ENCODE data around the gene STXBP5L. TPM values are rescaled to one million over a fixed set of nuclear protein-coding genes. Genes with fewer than 3 reads are reported as not detected.

STXBP5L gene
- polyA plus RNA-seq, 3 donors: not detected

GRCh38 chr3:120931593-120931992, 23.6 kb downstream of the STXBP5L start:
- no peaks in the 10 kb centered on the region for H4K20me1 ChIP-seq (ENCODE audit: insufficient read depth, low read length)
- WGBS (ENCODE audit: insufficient coverage): no CpG with 5 or more reads among the region's 2 CpGs
- Mint-ChIP-seq H3K27me3 (ENCODE audit: low read depth in 3 of 3) (peaks cover 0 to under 1% (median 0%) of the 10 kb centered on the region in 3 donors), H3K4me1 (no peaks in the 10 kb centered on the region), H3K27ac (no peak overlapping the region), H3K4me3 (no peak overlapping the region), H3K36me3 (no peaks in the 10 kb centered on the region), H3K9me3 (peaks cover 4 to 9% (median 7%) of the 10 kb centered on the region in 7 donors)
- peaks cover 5 to 6% of the 10 kb centered on the region in 2 donors for H3K9me3 ChIP-seq (replicated peaks in 1 of 2; ENCODE audit: control insufficient read depth in 1 of 2, insufficient read depth in 1 of 2, low read length in 2 of 2)
- H3K9ac ChIP-seq (ENCODE audit: insufficient read depth, low read length, poor library complexity, severe bottlenecking): no peak overlapping the region
- no peak overlapping the region for H3K4me2 ChIP-seq (replicated peaks; ENCODE audit: extremely low read depth, low read length, poor library complexity, severe bottlenecking)
- H3K27me3 ChIP-seq (ENCODE audit: control insufficient read depth in 2 of 2, insufficient read depth in 2 of 2, low read length in 2 of 2): no peaks in the 10 kb centered on the region
- H3K27ac ChIP-seq (ENCODE audit: low read depth in 1 of 2, low read length in 2 of 2): no peak overlapping the region
- H3K79me2 ChIP-seq (ENCODE audit: insufficient read depth, low read length): no peaks in the 10 kb centered on the region
- H3K4me3 ChIP-seq (replicated peaks in 1 of 3; ENCODE audit: low read depth in 2 of 3, low read length in 3 of 3): no peak overlapping the region
- intact Hi-C loops (cut with micrococcal nuclease): no loop called here
- no peak for DNase-seq
- H3K36me3 ChIP-seq (replicated peaks in 1 of 2; ENCODE audit: control insufficient read depth in 1 of 2, insufficient read depth in 2 of 2, low read length in 2 of 2): no peaks in the 10 kb centered on the region
- no peak overlapping the region for H2AFZ ChIP-seq (ENCODE audit: insufficient read depth, low read depth, low read length, poor library complexity, severe bottlenecking)
- TF ChIP-seq CTCF (IDR thresholded peaks at IDR 0.05): no peak
- H3K4me1 ChIP-seq (ENCODE audit: control insufficient read depth in 1 of 2, insufficient read depth in 2 of 2, low read length in 2 of 2): no peaks in the 10 kb centered on the region

GRCh38 chr3:120956143-120956542, 48.1 kb downstream of the STXBP5L start:
- Histone ChIP-seq H3K4me1 (ENCODE audit: control insufficient read depth in 1 of 2, insufficient read depth in 2 of 2, low read length in 2 of 2) (no peaks in the 10 kb centered on the region), H3K27me3 (ENCODE audit: control insufficient read depth in 2 of 2, insufficient read depth in 2 of 2, low read length in 2 of 2) (no peaks in the 10 kb centered on the region), H3K4me3 (replicated peaks in 1 of 3; ENCODE audit: low read depth in 2 of 3, low read length in 3 of 3) (no peak overlapping the region), H3K4me2 (replicated peaks; ENCODE audit: extremely low read depth, low read length, poor library complexity, severe bottlenecking) (no peak overlapping the region), H4K20me1 (ENCODE audit: insufficient read depth, low read length) (no peaks in the 10 kb centered on the region), H2AFZ (ENCODE audit: insufficient read depth, low read depth, low read length, poor library complexity, severe bottlenecking) (no peak overlapping the region), H3K9me3 (replicated peaks in 1 of 2; ENCODE audit: control insufficient read depth in 1 of 2, insufficient read depth in 1 of 2, low read length in 2 of 2) (no peaks in the 10 kb centered on the region), H3K79me2 (ENCODE audit: insufficient read depth, low read length) (no peaks in the 10 kb centered on the region), H3K9ac (ENCODE audit: insufficient read depth, low read length, poor library complexity, severe bottlenecking) (no peak overlapping the region), H3K36me3 (replicated peaks in 1 of 2; ENCODE audit: control insufficient read depth in 1 of 2, insufficient read depth in 2 of 2, low read length in 2 of 2) (no peaks in the 10 kb centered on the region), H3K27ac (ENCODE audit: low read depth in 1 of 2, low read length in 2 of 2) (no peak overlapping the region)
- H3K9me3 Mint-ChIP-seq: peaks cover 0 to 13% (median 7%) of the 10 kb centered on the region in 7 donors
- WGBS (ENCODE audit: insufficient coverage): no CpG with 5 or more reads among the region's 3 CpGs
- no peaks in the 10 kb centered on the region for H3K27me3 Mint-ChIP-seq (ENCODE audit: low read depth in 3 of 3)
- H3K4me1 Mint-ChIP-seq: no peaks in the 10 kb centered on the region
- no peak for DNase-seq
- TF ChIP-seq CTCF (IDR thresholded peaks at IDR 0.05): no peak
- no peak overlapping the region for H3K4me3 Mint-ChIP-seq
- intact Hi-C loops (cut with micrococcal nuclease): no loop called here
- no peak overlapping the region for H3K27ac Mint-ChIP-seq
- no peaks in the 10 kb centered on the region for H3K36me3 Mint-ChIP-seq

Data from CD14-positive monocyte (primary cell).